ENCODE measurements around the gene CCNE1. TPM values are rescaled to one million over a fixed set of nuclear protein-coding genes. Genes with fewer than 3 reads are reported as not detected.
A peak's percentile ranks its signal among the peaks of the same experiment; 100 is the strongest.

Gene CCNE1
- total and polyA plus RNA-seq, 9 of the 15 experiments (the other 6 are each of a cell fraction or from before 2014, with no cell fraction given), result 6.2 to 41.0 (median 31.6) TPM

GRCh38 chr19:29811125-29812079, at the start of gene CCNE1 (continued):
- peak; percentile 67 for TF ChIP-seq PRDM10 (IDR thresholded peaks at IDR 0.05; ENCODE audit: partially characterized antibody)
- no peak for TF ChIP-seq BACH1 (tag; IDR thresholded peaks at IDR 0.05)
- 0 out of 2 replicates have a peak, but pooled peaks have one; percentile 10 for TF ChIP-seq NR4A1 (CRISPR knock-in tag; IDR thresholded peaks at IDR 0.05)
- 0 out of 2 replicates have a peak, but pooled peaks have one; percentile 69 for TF ChIP-seq NR4A1 (tag; IDR thresholded peaks at IDR 0.05)
- TF ChIP-seq ZNF431 (CRISPR knock-in tag; IDR thresholded peaks at IDR 0.05), result no peak
- TF ChIP-seq ZNF12 (CRISPR knock-in tag; IDR thresholded peaks at IDR 0.05), result peak; percentile 66; the same call in 1 of the 2 replicates
- no peak for TF ChIP-seq NFE2 (IDR thresholded peaks at IDR 0.05; ENCODE audit: low read depth)
- peak; percentile 89 for TF ChIP-seq SMAD4 (CRISPR knock-in tag; conservative IDR thresholded peaks at IDR 0.05)
- TF ChIP-seq CHD2 (IDR thresholded peaks at IDR 0.05; ENCODE audit: low read depth, low read length), result peak; percentile 45; the same call in 1 of the 2 replicates
- no peak for TF ChIP-seq MCM5 (IDR thresholded peaks at IDR 0.05; ENCODE audit: low read depth)
- TF ChIP-seq SAFB (IDR thresholded peaks at IDR 0.05; ENCODE audit: borderline replicate concordance, low read depth, low read length), result no peak
- TF ChIP-seq ETV5 (CRISPR knock-in tag; IDR thresholded peaks at IDR 0.05; ENCODE audit: low read depth), result peak; percentile 82
- TF ChIP-seq MXD1 (CRISPR knock-in tag; IDR thresholded peaks at IDR 0.05; ENCODE audit: borderline replicate concordance, poor library complexity, severe bottlenecking), result no peak
- TF ChIP-seq ZNF311 (CRISPR knock-in tag; IDR thresholded peaks at IDR 0.05), result no peak
- peak; percentile 61 for TF ChIP-seq PHF20 (IDR thresholded peaks at IDR 0.05; ENCODE audit: partially characterized antibody)
- TF ChIP-seq ETS2 (tag; IDR thresholded peaks at IDR 0.05; ENCODE audit: borderline replicate concordance, poor library complexity, severe bottlenecking), result no peak
- TF ChIP-seq ID3 (CRISPR knock-in tag; IDR thresholded peaks at IDR 0.05), result no peak
- TF ChIP-seq ID3 (tag; IDR thresholded peaks at IDR 0.05), result peak; percentile 65; the same call in 1 of the 2 replicates
- TF ChIP-seq CEBPG (CRISPR knock-in tag; IDR thresholded peaks at IDR 0.05), result no peak
- TF ChIP-seq CEBPG (tag; conservative IDR thresholded peaks at IDR 0.05 in 1 of 2, IDR thresholded peaks at IDR 0.05 in 1 of 2), result no peak
- no peak for TF ChIP-seq SAFB2 (IDR thresholded peaks at IDR 0.05; ENCODE audit: borderline replicate concordance, low read depth, low read length, severe bottlenecking)
- TF ChIP-seq EP400 (IDR thresholded peaks at IDR 0.05), result peak; percentile 90
- no peak for TF ChIP-seq ZNF778 (CRISPR knock-in tag; IDR thresholded peaks at IDR 0.05)
